Tibial nerve (tissue), 4 donors: ENCODE measurements around the gene SMYD1.

Source experiments
- CTCF ChIP-seq, 5 experiments: fragments of 200-600 bp in 3 of 5; fragments of 450-650 bp in 2 of 5; sonication (generic) in 3 of 5; IDR thresholded peaks; one replicate each; pipeline ENCODE4 v1.5.1; 2016 to 2019; ENCODE audit warnings: antibody characterized with exemption in 5 of 5, mild to moderate bottlenecking in 3 of 5, moderate library complexity in 2 of 5
- EP300 ChIP-seq, 2 donors: sonication (generic); formaldehyde crosslinking; IDR thresholded peaks; one replicate each; pipeline ENCODE4 v1.6.1; 2017; ENCODE audit warnings: antibody characterized with exemption in 2 of 2, mild to moderate bottlenecking in 1 of 2
- POLR2A ChIP-seq, 2 donors: fragments of 450-650 bp; IDR thresholded peaks; one replicate each; pipeline ENCODE4 v1.6.1; 2017; ENCODE audit warnings: antibody characterized with exemption in 2 of 2, mild to moderate bottlenecking in 2 of 2, moderate library complexity in 2 of 2

- no peak for TF ChIP-seq CTCF (IDR thresholded peaks at IDR 0.05)
- no peak for TF ChIP-seq POLR2A (IDR thresholded peaks at IDR 0.05)
- no peak for TF ChIP-seq EP300 (IDR thresholded peaks at IDR 0.05)
Measured at GRCh38 chr2:88113069-88113468, 45.4 kb downstream of the SMYD1 start.
